Prostate gland (tissue), 2 donors: ENCODE results near the gene SLC22A1.

Source experiments
- CTCF ChIP-seq, 4 experiments: fragments of 200-600 bp in 2 of 4; fragments of 450-650 bp in 2 of 4; sonication (generic) in 2 of 4; IDR thresholded peaks; 1 replicate in 3 of 4; 2 replicates in 1 of 4; pipeline ENCODE4 v1.5.1; 2016 to 2019; ENCODE audit warnings: antibody characterized with exemption in 4 of 4, mild to moderate bottlenecking in 2 of 4, moderate library complexity in 2 of 4
- POLR2A ChIP-seq: fragments of 450-650 bp; IDR thresholded peaks from one replicate; pipeline ENCODE4 v1.6.1; 2016; ENCODE audit warnings: antibody characterized with exemption, mild to moderate bottlenecking
- POLR2AphosphoS5 ChIP-seq: sonication (generic); formaldehyde crosslinking; IDR thresholded peaks from one replicate; pipeline ENCODE4 v1.6.1; 2017; ENCODE audit warnings: antibody characterized with exemption

GRCh38 chr6:160203953-160204352 is 82.3 kb downstream of the SLC22A1 start:
- no peak for TF ChIP-seq POLR2A
- TF ChIP-seq CTCF (IDR thresholded peaks at IDR 0.05), result no peak
- TF ChIP-seq POLR2AphosphoS5, result no peak
